Mesenteric fat pad (tissue), 1 donor: ENCODE data around the gene CASP4. TPM values are rescaled to one million over a fixed set of nuclear protein-coding genes. Genes with fewer than 3 reads are reported as not detected.
"Not testable (repeated sequence)": the region's sequence is repeated elsewhere in the genome, so short reads cannot be mapped to it uniquely, and the experiment has no call there.

ENCODE experiments used
- DNase-seq: peaks from one replicate; pipeline ENCODE4 v3.0.0-alpha.2; 2020; ENCODE audit warnings: low spot score
- long read RNA-seq: library from polyadenylated mRNA; unstranded; transcript quantifications from one replicate; pipeline ENCODE4 v2.0.0, GENCODE V29; 2020
- total RNA-seq: library from RNA; stranded (reverse); fragmentation: NEBNext Ultra II Directional; extraction: Animal tissue kit (Norgen Biotek cat#: 25700); gene quantifications from one replicate; pipeline ENCODE4 v1.2.1, GENCODE V29; 2021
- donor health status: DM: yes; HTN: yes; CAD: no.

Gene CASP4
- 75.8 TPM for total RNA-seq
- long read RNA-seq, transcript CASP4-203 (9 exons, 2,158 nt) = major isoform, 150 of 201 reads
- long read RNA-seq, partial matches to known transcripts = 13 of 201 reads
- long read RNA-seq, other reads (novel, unspliced or antisense) = 38 of 201 reads

DNA sequence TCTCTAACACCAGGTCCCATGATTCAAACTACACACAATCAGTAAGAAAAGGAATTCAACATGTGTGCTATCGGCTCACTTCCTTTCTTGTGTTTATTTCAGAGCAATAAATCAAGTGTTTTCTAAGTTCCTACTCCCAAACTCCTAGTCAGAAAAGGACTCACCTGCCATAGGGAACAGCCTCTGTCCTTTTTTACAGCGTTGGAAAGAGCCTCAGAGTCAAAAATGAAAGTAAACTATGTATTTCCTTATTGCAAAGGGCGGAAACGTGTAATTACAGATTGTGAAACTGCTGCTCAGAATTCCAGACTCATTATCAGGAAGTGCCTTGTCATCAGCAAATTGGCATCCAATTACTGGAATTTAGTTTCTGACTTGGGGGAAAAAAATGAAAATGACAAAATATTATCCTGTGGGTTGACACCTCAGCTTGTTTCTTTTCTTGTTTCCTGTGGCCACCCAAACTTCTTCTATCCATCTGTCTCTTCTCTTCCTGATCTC, at the start of gene CASP4:
TSS of gene CASP4 (minus strand) at position 220 of the 501 bp plus-strand sequence. CDS start at position 171, 49 bp downstream.
- no peak for DNase-seq

DNA sequence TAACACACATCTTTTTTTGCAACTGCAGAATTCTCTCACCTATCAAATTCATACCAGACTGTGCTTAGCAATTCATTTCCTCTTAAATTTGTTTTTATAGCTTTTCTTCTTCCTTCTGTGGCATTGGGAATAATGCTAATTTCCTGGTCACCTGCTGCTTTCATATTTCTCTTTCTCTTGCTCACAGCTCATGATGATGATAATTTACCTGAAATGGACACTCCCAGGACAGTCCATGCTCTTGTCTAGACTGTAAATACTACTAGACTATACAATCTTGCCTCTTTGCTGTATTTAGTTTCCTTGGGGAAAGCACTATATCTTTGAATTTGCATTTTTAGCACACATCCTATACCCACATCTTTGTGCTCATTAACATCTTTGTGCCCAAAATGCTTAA, 39.1 kb upstream of the CASP4 start:
- DNase-seq = no peak

DNA sequence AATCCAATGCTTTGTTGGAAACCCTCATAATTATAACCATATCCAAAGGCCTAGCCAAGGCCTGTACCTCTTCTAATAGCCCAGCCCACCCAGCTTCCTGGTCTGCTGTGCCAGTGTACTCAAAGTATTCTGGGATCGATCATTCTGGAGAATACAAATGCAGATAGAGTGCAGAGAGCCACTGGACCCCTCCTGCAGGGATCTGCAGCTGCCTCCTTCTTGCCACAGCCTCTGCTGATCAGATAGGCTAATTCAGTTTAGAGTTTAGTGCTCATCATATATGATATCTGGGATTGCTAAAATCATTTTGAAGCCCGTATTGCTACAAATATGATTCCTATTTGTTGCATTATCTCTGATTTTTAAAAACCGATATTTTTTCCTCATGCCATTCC, 37.1 kb upstream of the CASP4 start:
- DNase-seq = no peak

DNA sequence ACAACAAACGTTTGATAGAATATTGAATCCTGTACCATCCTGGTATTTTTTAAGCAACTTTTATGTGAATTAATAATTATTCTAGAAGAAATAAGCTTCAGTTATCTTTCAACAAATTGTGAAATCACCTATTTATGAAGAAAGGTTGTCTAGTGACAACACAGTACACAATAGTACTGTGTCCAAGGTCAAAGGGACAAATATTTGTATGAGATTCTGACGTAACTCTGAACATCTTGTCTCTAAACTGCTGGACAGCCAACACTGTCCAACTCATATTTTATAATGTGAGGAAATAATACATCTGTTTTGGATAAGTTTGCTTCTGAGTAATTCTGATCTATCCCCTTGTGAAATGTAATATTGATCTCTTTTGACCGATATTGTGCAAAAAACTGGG, 35.6 kb upstream of the CASP4 start:
- DNase-seq = no peak

DNA sequence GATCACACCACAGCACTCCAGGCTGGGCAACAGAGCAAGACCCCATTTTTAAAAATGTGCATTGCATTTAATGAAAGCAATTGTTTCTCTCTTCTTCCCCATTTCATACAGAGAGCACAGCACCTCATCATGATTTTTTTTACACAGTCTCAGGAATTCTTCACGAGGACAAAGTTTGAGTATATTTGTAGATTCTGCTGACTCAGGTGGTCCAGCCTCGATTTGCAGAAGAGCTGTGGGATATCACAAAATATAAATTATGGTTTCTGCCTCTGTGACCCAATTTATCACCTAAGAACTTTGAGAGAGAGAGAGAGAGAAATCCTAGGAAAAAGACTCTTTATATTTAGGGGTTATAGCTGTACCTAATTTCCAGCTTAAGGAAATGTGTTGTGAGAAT, 34.8 kb upstream of the CASP4 start:
- DNase-seq = no peak

DNA sequence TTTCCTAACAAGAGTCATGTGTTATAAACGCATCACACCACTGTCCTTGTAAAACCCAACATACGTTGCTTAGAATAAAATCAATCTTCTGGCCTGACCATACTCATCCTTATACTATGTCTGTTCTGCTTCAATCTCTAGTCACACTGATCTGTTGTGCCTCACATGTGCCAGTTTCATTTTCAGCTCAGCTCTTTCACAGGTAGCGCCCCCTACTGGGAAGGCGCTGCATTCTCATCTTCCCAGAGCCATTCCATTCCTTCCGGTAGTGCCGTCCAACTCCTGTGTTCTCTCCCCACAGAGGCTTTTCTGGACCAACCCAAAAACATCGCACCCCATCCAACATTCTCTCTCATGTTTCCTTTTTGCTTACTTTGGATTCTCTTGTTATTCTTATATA, 32.4 kb upstream of the CASP4 start:
- DNase-seq = no peak

DNA sequence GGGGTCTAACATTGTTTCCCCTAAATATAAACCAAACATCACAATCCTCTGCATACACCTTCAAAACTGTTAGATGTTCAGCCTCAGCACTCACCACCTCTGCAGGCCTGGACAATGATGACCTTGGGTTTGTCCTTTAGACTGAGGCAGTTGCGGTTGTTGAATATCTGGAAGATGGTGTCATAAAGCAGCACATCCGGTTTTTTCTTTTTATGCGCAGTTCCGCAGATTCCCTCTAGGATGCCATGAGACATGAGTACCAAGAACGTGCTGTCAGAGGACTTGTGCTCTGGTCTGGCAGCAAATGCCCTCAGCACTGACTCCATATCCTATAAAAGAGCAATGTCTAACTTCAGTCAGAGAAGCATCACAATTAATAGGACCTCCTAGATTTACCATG, 31.8 kb upstream of the CASP4 start:
- no peak for DNase-seq

DNA sequence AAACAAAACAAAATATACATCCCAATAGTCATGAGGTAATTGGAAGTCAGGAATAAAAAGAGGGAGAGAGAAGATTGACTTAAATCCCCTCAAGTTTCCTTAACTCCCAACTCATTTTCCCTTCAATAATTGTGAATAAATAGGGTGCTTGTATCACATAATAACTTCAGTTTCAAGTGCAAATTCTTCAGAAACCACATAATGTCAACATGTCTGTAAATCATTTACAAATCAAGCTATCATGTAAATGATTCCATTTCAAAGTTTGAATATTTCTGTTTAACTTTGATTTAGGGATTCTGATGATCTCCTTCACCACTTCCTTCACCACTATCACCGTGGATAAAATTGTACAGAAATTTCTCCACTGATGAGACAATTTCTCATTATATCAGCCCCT, 31.3 kb upstream of the CASP4 start:
- DNase-seq = no peak

DNA sequence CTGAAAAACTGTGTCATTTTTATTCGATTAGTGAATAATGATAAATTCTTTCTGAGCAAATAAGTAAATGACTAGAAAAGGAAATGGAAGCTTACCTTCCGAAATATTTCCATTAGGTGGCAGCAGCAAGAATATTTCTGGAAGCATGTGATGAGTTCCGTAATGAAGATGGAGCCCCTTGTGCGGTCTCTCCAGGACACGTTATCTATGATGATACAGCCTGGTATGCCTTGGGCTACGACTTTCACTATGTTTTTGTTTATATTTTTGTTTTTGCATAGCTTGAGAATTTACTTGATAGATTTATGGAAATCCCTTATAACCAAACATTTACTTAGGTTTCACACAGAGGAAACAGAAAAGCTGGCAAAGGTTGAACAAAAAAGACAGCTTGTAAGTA, 28.9 kb upstream of the CASP4 start:
- no peak for DNase-seq

DNA sequence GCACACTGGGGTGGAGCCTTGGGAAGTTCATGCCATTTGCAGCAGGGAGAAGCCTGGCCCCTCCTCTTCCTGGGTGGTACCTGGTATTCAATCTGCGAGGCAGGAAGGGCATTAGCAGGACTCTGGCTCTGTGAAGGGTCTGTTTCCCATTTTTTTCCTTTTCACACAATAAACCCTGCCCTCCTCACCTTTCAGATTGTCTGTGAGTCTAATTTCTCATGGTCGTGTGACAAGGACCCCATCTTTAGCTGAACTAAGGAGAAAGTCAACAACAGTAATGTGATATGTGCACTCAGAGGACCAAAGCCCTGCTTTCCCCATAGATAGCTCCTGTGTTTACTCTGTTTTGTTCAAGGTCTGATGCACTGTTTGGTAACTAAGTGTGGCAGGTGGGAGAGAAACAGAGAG, 26.6 kb upstream of the CASP4 start:
- no peak for DNase-seq

DNA sequence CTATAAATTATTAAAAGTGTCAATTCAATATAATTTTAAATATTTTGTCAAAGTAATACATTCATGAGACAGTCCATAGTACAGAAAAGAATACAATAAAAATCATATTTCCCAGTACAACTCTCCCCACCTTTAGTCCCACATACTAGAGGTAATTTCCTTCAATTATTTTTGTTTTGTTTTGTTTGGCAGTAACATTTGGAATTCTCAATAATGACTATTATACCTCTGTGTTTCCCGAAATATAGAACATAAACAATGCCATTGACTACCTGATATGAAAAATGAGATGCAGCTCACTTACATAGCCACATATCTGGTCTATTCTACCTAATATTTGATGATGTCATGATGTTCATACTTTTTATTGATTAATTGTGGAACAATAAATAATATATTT, 24.4 kb upstream of the CASP4 start:
- no peak for DNase-seq

DNA sequence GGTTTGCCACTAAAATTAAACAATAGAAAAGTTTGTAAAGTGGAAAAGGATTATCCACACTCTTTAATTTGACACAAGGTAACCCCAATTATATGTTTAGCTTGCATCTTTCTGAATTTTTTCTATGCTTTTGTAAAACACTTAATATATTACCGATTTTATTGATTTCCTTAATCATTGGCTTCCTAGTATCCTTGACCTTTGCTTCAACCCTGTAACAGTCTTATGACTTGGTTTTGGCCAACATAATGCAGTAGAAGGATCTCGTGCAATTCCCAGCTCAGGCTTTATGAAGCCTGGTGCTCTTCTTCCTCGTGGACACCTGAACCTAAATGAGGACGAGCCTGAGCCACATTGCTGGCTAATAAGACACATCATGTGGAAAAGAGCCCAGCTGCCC, 23.6 kb upstream of the CASP4 start:
- DNase-seq = no peak

DNA sequence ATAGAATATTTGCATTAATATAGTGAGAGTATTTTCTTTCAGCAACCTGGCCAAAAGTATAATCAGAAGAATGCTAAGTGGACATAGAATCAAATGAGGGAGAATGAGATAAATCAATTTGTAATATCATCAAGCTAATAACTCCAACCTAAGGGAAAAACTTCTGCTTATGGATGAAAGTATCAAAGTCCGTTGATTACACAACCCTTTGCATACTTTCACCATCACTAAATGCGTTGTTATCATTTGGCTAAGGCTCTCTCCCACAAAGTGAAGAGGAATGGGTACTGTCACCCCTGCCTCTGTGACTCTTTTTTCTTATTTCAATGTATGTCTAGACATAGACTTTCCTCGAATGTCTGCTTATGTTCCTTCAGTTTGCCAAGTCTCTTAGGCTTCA, 16.4 kb upstream of the CASP4 start:
- no peak for DNase-seq

DNA sequence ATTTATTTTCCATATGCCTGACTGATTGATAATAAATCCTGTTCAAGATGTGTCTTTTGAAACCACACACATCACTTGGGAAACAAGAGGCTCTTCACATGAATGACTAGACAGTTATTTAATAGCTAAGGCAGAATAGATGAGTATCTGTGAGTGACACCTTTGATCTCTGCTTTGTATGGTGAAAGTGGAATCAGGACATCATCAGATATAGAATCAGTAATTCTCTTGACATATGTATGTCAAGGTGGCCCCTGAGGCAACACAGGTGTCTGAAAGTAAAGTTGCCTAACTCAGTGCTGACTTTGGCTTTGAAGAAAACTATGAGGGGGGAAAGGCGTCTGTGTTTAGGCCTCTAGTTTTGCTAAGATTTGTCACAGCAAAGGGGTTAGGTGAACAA, 11.5 kb upstream of the CASP4 start:
- no peak for DNase-seq

DNA sequence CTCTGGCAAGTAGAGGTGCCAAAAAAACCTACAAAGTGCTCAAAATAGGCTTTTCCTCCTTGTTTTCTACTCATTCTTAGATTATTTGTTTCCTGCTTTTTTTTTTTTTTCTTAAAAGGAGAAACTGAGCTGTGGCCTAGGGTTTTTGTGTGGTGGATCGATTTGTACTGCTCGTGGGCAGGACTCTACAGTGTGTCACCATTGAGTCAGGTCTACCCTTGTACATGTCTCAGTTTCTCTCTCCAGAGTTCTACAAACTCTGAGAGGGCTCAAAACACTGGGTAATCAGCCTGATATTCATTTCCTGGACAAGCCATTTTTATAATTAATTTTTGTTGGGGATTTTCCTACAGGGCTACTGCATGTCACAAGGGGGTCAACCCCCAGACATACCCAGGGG, 5.2 kb upstream of the CASP4 start:
- no peak for DNase-seq

DNA sequence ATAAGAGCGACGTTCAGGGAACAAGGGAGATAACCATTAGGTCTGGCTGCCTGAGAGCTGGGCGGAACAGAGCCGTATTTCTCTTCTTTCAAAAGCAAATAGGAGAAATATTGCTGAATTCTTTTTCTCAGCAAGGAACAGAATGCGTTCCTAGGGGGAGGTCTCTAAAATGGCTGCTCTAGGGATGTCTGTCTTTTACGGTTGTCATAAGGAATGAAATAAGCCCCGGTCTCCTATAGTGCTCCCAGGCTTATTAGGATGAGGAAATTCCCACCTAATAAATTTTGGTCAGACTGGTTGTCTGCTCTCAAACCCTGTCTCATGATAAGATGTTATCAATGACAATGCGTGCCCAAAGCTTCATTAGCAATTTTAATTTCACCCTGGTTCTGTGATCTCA, 4.5 kb upstream of the CASP4 start:
- DNase-seq = not testable (repeated sequence)

DNA sequence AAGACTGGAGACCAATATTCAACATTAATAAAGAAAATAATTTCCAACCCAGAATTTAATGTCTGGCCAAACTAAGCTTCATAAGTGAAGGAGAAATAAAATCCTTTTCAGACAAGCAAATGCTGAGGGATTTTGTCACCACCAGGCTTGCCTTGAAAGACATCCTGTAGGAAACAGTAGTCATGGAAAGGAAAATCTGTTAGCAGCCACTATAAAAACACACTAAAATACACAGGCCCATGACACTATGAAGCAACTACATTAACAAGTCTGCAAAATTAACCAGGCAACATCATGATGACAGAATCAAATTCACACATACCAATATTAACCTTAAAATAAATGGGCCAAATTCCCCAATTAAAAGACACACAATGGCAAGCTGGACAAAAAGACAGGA, 2.4 kb upstream of the CASP4 start:
- DNase-seq = no peak

DNA sequence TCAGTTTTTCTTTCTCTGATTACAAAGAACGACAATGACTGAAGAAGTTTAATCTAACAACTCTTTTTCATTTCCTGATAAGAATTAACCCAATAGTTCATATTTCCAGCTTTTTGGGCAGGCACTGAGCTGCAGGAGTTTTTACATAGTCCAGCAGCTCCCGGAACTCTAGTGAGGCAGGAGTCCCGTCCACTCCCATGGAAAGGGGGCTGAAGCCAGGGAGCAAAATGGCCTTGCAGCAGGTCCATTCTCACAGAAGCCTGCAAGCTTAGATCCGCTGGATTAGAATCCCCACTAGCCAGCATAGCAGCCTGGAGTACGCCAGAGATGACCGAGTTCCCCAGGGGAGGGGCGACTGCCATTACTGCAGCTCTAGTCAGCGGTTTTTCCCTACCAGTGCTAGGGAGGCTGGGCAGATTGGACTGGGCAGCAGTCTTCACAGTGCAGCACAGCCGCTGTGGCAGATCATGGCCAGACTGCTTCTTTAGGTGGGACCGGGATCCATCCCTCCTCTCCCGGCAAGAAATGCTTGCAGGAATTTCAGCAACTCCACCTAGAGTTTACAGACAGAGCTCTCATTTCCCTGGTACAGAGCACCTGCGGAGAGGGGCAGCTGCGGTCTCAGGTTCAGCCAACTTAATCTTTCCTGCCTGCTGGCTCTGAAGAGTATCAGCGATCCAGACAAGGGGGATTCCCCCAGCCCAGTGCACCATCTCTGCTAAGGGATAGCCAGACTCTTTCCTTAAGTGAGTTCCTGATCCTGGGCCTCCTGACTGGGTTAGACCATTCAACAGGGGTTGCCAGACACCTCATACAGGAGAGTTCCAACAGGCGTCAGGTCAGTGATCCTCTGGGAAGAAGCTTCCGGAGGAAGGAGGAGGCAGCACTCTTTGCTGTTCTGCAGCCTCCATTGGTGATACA, 742 bp upstream of the CASP4 start:
- DNase-seq = no peak

DNA sequence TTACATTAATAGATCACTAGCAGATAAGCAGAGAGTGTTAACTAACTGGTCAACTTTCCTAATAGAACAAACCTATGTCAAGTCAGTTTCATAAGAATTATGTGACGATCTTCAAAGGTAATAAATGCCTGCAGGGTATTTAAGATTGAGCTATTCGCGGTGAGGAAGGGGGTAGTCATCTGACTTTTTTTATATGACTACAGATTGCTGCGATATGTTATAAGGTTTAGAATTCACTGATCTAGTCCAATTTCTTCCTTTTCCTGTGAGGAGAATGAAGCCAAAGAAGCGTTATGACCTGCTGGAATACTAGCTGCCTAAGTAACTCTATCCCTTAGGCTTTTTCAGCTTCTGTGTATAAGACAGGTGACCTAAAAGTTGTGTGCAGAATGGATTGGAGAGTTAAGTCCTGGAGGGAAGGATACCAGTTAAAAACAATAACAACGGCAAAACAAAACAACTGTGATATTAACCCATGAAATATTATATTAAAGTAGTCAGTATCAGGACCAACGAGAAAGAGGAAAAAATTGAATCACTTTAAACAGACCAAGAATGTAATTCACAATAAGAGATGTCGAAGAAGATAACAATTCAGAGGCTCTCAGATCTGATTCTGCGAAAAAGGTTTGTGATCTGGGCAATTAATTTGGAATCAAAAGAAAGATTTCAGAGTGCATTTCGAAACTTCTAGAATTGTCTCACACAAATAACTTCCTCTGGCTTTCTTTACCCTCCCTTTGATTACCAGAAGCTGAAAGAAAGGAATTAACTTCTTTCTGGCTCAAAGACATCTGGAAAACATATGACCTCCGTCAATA, 630 bp downstream of the CASP4 start:
- no peak for DNase-seq

DNA sequence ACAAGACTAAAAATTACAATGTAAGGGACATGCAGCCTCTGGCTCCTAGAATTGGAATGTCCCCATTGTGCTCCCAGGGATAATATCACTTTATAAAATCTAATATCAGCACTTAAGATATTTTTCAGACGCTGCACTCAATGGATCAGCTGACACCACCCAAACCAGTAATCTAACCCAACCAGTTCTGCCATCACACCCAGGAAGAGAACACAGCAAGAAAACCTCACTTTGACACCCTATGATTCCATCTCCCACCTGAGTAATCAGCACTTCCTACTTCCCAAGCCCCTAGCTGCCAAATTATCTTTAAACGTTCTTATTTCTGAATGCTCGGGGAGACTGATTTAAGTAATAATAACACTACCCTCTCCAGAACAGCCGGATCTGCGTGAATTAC, 2.6 kb downstream of the CASP4 start:
- no peak for DNase-seq

DNA sequence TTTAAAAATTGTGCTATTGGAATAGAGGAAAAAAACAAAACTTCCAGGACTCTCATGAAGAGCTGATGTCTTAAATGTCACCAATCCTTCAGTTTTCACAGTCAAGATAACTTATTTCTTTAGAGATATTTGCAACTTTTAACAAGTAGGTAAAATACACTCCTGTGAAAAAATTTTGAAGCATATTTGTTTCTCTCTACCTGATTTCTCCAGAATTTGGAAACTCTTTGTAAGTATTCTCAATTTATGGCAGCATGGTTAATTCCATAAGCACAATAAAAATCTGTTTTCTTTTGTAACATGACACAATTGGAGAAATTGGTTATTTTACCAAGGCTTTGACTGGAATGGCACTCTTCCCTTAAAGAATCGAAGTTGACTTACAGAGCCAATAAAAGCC, 4.1 kb downstream of the CASP4 start:
- no peak for DNase-seq

DNA sequence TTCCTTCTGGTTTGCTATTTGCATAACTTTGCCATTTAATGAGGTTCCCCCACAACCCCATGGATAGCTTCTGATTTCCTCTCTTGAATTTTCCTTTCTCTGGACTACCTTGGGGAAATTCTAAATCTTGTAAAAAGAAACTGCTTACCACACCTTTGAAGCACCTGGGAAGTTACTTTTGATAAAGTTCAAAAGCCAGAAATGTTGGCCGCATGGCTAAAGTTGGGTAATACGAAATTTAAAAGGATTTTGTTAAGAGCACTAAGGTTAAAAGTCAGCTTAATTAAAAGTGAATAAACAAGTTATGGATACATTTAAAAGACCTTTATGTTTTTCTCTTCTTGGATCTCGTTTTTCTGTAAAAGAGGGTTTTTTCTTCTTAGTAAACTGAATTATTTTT, 5.5 kb downstream of the CASP4 start:
- DNase-seq = no peak
